Measurements from ENCODE around the gene TMTC1. TPM values are rescaled to one million over a fixed set of nuclear protein-coding genes. Genes with fewer than 3 reads are reported as not detected.

The TMTC1 gene
- polyA plus RNA-seq, 1 of the 3 experiments (the other 2 are of a cell fraction), result 0.13 TPM

GRCh38 chr12:29730481-29730880, 53.3 kb downstream of the TMTC1 start:
- H3F3A ChIP-seq (replicated peaks; ENCODE audit: insufficient read depth), result no peaks in the 10 kb centered on the region
- H3K36me3 ChIP-seq (replicated peaks in 1 of 2; ENCODE audit: control insufficient read depth in 1 of 2, insufficient read depth in 2 of 2, low read length in 1 of 2), result no peaks in the 10 kb centered on the region
- no peak overlapping the region for H3K4me2 ChIP-seq
- CTCF ChIA-PET, result no interaction called here
- no peak overlapping the region for H3K9ac ChIP-seq
- no peaks in the 10 kb centered on the region for H3K79me2 ChIP-seq (ENCODE audit: insufficient read depth)
- no peaks in the 10 kb centered on the region for H3K27me3 ChIP-seq (ENCODE audit: insufficient read depth)
- H3K27ac ChIP-seq (ENCODE audit: low read depth in 2 of 2, low read length in 1 of 2), result no peak overlapping the region; a peak in 1 of 4 replicates
- peaks cover 0 to 10% of the 10 kb centered on the region in 2 experiments; a peak in 2 of 4 replicates for H3K4me1 ChIP-seq (ENCODE audit: control insufficient read depth in 1 of 2, insufficient read depth in 2 of 2, low read depth in 1 of 2, low read length in 1 of 2)
- H3K9me3 ChIP-seq, result no peaks in the 10 kb centered on the region
- H3K4me3 ChIP-seq (ENCODE audit: low read depth in 2 of 2, low read length in 1 of 2), result no peak overlapping the region
- no peaks in the 10 kb centered on the region for H4K20me1 ChIP-seq (ENCODE audit: insufficient read depth)
- TF ChIP-seq, protein P1, sequence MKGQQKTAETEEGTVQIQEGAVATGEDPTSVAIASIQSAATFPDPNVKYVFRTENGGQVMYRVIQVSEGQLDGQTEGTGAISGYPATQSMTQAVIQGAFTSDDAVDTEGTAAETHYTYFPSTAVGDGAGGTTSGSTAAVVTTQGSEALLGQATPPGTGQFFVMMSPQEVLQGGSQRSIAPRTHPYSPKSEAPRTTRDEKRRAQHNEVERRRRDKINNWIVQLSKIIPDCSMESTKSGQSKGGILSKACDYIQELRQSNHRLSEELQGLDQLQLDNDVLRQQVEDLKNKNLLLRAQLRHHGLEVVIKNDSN (IDR thresholded peaks at IDR 0.05; ENCODE audit: borderline replicate concordance, low read depth), result no peak
- TF ChIP-seq EP300 (IDR thresholded peaks at IDR 0.05; ENCODE audit: borderline replicate concordance in 1 of 2, low read depth in 1 of 2, low read length in 1 of 2) (no peak), GABPA (IDR thresholded peaks at IDR 0.05; ENCODE audit: low read depth) (no peak), RCOR1 (IDR thresholded peaks at IDR 0.05; ENCODE audit: low read length) (no peak), GATA2 (CRISPR knock-in tag; IDR thresholded peaks at IDR 0.05) (no peak), MEF2A (IDR thresholded peaks at IDR 0.05; ENCODE audit: borderline replicate concordance, low read depth) (no peak), TEAD4 (IDR thresholded peaks at IDR 0.05; ENCODE audit: borderline replicate concordance, insufficient read depth) (no peak)
- TF ChIP-seq, protein P2, sequence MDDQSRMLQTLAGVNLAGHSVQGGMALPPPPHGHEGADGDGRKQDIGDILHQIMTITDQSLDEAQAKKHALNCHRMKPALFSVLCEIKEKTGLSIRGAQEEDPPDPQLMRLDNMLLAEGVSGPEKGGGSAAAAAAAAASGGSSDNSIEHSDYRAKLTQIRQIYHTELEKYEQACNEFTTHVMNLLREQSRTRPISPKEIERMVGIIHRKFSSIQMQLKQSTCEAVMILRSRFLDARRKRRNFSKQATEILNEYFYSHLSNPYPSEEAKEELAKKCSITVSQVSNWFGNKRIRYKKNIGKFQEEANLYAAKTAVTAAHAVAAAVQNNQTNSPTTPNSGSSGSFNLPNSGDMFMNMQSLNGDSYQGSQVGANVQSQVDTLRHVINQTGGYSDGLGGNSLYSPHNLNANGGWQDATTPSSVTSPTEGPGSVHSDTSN (IDR thresholded peaks at IDR 0.05), result no peak
- POLR2A ChIA-PET, result no interaction called here
- H3K9me2 ChIP-seq, result no peaks in the 10 kb centered on the region
- H2AFZ ChIP-seq (ENCODE audit: low read depth), result no peak overlapping the region
- DNase-seq, result no peak
- WGBS (ENCODE audit: low lambda C conversion rate), result 55% methylated on average over 5 of the region's 5 CpGs

DNA sequence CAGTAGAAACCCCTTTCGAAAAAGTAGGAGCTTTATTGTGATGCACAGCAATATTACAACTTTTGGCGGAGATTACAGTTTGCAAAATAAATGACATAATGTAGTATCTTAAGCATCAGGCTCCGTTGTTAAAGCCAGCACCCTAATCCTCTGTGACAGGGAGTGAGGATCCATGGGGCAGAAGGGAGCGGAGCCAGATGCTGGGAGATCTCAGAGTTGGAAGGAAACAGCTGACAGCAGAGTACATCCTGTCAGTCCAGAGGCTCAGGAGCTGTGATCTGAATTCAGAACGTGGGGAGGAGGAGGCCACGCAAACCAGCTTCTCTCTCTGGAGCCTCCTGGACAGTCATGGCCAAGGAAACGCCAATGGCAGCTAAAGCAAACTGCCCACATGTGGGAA, 55.7 kb downstream of the TMTC1 start:
- no peaks in the 10 kb centered on the region for H3F3A ChIP-seq (replicated peaks; ENCODE audit: insufficient read depth)
- no peak overlapping the region for H3K4me3 ChIP-seq (ENCODE audit: low read depth in 2 of 2, low read length in 1 of 2)
- TF ChIP-seq, protein P3, sequence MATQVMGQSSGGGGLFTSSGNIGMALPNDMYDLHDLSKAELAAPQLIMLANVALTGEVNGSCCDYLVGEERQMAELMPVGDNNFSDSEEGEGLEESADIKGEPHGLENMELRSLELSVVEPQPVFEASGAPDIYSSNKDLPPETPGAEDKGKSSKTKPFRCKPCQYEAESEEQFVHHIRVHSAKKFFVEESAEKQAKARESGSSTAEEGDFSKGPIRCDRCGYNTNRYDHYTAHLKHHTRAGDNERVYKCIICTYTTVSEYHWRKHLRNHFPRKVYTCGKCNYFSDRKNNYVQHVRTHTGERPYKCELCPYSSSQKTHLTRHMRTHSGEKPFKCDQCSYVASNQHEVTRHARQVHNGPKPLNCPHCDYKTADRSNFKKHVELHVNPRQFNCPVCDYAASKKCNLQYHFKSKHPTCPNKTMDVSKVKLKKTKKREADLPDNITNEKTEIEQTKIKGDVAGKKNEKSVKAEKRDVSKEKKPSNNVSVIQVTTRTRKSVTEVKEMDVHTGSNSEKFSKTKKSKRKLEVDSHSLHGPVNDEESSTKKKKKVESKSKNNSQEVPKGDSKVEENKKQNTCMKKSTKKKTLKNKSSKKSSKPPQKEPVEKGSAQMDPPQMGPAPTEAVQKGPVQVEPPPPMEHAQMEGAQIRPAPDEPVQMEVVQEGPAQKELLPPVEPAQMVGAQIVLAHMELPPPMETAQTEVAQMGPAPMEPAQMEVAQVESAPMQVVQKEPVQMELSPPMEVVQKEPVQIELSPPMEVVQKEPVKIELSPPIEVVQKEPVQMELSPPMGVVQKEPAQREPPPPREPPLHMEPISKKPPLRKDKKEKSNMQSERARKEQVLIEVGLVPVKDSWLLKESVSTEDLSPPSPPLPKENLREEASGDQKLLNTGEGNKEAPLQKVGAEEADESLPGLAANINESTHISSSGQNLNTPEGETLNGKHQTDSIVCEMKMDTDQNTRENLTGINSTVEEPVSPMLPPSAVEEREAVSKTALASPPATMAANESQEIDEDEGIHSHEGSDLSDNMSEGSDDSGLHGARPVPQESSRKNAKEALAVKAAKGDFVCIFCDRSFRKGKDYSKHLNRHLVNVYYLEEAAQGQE (IDR thresholded peaks at IDR 0.05; ENCODE audit: low read depth, low read length), result no peak
- no peak for TF ChIP-seq RCOR1 (IDR thresholded peaks at IDR 0.05; ENCODE audit: low read length)
- TF ChIP-seq, protein P4, sequence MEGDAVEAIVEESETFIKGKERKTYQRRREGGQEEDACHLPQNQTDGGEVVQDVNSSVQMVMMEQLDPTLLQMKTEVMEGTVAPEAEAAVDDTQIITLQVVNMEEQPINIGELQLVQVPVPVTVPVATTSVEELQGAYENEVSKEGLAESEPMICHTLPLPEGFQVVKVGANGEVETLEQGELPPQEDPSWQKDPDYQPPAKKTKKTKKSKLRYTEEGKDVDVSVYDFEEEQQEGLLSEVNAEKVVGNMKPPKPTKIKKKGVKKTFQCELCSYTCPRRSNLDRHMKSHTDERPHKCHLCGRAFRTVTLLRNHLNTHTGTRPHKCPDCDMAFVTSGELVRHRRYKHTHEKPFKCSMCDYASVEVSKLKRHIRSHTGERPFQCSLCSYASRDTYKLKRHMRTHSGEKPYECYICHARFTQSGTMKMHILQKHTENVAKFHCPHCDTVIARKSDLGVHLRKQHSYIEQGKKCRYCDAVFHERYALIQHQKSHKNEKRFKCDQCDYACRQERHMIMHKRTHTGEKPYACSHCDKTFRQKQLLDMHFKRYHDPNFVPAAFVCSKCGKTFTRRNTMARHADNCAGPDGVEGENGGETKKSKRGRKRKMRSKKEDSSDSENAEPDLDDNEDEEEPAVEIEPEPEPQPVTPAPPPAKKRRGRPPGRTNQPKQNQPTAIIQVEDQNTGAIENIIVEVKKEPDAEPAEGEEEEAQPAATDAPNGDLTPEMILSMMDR (IDR thresholded peaks at IDR 0.05), result no peak
- no peak for TF ChIP-seq EZH2phosphoT487 (IDR thresholded peaks at IDR 0.05; ENCODE audit: borderline replicate concordance, low read depth)
- no peak overlapping the region for H3K9ac ChIP-seq
- no peak for DNase-seq
- H3K4me1 ChIP-seq (ENCODE audit: control insufficient read depth in 1 of 2, insufficient read depth in 2 of 2, low read depth in 1 of 2, low read length in 1 of 2), result peaks cover 0 to 10% of the 10 kb centered on the region in 2 experiments; a peak in 2 of 4 replicates
- CTCF ChIA-PET, result no interaction called here
- H3K27me3 ChIP-seq (ENCODE audit: insufficient read depth), result no peaks in the 10 kb centered on the region
- H3K9me3 ChIP-seq, result no peaks in the 10 kb centered on the region
- H3K27ac ChIP-seq (ENCODE audit: low read depth in 2 of 2, low read length in 1 of 2), result no peak overlapping the region
- no peaks in the 10 kb centered on the region for H3K9me2 ChIP-seq
- 72% methylated on average over 6 of the region's 7 CpGs for WGBS (ENCODE audit: low lambda C conversion rate)
- no peak overlapping the region for H3K4me2 ChIP-seq
- no peaks in the 10 kb centered on the region for H3K36me3 ChIP-seq (replicated peaks in 1 of 2; ENCODE audit: control insufficient read depth in 1 of 2, insufficient read depth in 2 of 2, low read length in 1 of 2)
- no peak overlapping the region for H2AFZ ChIP-seq (ENCODE audit: low read depth)
- H3K79me2 ChIP-seq (ENCODE audit: insufficient read depth), result no peaks in the 10 kb centered on the region
- H4K20me1 ChIP-seq (ENCODE audit: insufficient read depth), result no peaks in the 10 kb centered on the region
- POLR2A ChIA-PET, result no interaction called here
